HG03064 (cell line): Measurements from ENCODE around the gene GALNT12.

Experiments used
- ATAC-seq: cut with Tn5 transposase; IDR thresholded peaks from one replicate; pipeline ENCODE4 v1.9.1; 2021; ENCODE audit warnings: low read depth; ENCODE audit not compliant: unreplicated experiment

GALNT12 gene

GRCh38 chr9:98781588-98782383 lies 25.7 kb upstream of the GALNT12 start:
- no peak for ATAC-seq

DNA sequence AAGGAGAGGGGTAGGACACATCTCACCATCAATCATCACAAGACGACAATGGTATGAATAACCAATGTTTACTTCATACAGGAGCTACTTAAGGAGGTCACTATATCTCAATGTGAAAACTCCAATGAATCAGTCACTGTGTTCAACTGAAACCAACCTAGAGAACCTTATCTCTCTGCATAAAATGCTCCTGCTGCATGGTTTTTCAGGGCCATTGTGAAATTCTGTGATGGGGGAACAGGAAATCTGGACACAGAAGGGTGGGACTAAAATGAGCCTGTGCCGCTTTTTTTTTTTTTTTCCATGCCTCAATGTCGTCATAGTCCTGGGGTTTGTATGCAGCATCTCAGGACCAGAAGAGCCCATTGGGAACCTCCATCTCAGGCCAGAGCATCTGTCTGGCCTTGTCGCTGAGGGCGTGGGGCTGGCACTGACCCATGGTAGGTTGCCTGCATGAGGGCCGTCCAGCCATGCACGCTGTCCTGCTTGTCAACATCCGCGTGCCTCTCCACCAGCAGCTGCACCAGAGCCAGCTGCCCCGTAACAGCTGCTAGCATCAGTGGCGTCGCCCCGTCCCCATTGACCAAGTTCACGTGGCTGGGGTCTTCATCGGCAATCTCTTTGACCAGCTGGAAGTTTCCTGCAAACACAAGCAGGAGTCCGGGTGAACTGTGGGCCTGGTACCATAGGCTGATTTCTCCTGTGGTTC lies 23.8 kb upstream of the GALNT12 start:
- no peak for ATAC-seq

- ATAC-seq: no peak
Measured at GRCh38 chr9:98784831-98785806, 22.4 kb upstream of the GALNT12 start.

- no peak for ATAC-seq
Measured at GRCh38 chr9:98786750-98787510, 20.5 kb upstream of the GALNT12 start.

DNA sequence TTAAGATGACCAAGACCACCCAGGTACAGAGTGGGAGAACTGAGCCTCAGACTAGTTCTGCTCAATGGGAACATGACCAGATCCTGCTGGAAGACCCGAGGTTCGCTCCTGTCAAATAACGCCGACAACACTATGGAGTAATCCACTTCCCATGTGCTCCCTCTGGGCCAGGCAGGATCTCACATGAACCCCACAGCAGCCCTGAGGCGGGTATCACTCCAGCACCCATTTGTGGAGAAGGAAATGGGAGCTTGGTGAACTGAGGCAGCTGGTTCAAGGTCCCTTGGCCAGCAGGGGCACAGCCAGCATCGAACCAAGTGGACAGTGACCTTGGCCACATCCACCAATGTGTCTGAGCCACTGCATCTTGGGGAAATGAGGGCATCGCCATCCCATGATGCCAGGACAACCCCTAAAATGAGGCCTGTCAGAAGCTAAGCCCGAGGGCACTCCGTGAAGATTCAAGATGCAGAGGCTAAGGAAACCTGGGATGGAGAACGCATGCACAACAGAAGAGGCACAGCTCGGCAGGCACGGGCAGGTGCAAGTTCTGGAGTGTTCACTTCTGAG lies 19.6 kb upstream of the GALNT12 start:
- ATAC-seq: no peak

DNA sequence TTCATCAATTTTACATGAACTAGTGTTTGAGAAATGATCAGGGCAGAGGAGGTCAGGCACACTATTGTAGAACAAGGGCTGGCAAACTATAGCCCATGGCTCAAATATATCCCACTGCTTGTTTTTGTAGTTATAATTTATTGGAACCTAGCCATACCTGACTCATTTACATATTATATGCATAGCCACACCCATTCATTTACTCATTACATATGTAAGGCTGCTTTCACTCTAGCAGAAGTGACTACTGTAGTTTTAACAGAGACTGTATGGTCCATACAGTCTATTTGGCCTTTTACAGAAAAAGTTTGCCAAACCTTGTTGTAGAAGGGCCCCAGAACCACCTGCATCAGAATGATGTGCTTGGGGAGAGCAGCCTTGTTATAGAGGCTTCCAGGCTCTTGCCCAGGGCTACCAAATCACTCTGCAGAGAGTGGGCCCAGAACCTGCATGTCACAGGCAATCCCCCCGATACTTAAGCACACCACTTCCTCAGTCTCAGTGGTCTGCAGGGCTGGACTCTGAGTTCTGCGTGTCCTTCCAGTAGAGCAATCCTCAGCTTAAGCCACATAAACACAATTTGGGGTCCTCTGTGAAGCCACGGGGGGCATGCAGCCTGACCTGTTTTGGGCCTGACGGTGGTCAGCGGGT lies 17.9 kb upstream of the GALNT12 start:
- ATAC-seq: no peak

DNA sequence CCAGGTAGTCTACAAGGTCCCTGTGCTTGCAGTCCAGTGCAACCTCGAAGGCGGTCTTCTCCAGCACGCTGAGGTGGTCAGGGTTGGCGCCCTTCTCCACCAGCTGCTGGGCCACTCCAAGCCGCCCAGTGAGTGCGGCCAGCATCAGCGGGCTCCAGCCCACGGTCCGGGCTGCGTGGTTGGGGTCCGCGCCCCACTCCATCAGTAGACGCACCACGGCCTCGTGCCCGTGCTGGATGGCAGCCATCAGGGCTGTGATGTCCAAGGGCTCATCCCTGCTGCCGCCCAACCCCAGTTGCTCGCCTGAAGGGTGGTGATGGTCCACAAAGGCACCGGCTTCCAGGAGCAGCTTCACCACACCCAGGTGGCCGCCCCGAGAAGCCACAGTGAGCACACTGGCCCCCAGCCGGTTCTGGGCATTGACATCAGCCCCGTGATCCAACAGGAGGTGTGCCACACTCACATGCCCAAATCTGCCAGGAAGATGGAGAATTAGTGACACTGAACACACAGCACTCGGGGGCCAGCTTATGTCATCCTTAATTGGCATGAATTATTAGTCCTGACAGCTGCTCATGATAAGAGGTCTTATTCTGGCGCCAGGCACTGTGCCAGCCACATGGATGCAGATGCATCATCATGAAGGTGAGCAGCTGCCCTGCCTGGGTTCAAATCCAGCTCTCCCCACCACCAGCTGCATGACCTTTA lies 17.2 kb upstream of the GALNT12 start:
- no peak for ATAC-seq

DNA sequence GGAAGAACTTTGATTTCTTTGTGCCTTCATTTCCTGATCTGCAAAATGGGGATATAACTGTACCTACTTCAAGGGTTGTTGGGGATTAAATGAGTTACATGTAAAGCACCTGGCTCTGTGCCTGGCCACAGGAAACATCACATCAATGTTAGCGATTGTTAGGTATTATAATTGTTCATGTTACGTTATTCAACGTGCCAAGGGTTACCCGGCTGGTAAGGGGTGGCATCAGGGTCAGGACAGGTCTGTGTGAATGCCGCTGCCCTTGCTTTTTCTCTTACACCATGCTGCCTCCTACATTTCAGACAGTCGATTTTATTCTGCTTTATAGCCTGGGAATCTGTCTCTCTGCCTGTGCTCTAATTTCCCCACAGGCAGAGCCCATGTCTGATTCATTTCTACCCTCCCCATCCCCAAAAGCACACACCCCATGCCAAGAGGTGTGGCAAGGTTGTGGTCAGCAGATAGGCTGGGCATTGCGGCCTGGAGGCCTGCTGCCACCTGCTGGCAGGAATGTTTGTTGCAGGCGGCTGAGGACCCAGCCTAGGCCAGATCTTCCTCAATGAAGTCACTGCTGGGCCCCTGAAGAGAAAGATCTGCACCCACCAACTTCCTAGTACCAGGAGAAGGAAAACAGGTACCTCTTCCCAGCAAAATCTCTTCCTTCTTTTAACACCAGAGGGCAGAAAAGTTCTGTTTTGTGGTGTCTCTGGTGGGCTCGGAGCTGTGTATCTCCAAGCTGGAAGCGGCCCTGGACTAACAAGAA lies 16.4 kb upstream of the GALNT12 start:
- ATAC-seq: no peak

GRCh38 chr9:98791608-98792490 lies 15.6 kb upstream of the GALNT12 start:
- no peak for ATAC-seq

GRCh38 chr9:98793031-98793430 lies 14.4 kb upstream of the GALNT12 start:
- no peak for ATAC-seq

- ATAC-seq: no peak
Measured at GRCh38 chr9:98794802-98795201, 12.7 kb upstream of the GALNT12 start.

DNA sequence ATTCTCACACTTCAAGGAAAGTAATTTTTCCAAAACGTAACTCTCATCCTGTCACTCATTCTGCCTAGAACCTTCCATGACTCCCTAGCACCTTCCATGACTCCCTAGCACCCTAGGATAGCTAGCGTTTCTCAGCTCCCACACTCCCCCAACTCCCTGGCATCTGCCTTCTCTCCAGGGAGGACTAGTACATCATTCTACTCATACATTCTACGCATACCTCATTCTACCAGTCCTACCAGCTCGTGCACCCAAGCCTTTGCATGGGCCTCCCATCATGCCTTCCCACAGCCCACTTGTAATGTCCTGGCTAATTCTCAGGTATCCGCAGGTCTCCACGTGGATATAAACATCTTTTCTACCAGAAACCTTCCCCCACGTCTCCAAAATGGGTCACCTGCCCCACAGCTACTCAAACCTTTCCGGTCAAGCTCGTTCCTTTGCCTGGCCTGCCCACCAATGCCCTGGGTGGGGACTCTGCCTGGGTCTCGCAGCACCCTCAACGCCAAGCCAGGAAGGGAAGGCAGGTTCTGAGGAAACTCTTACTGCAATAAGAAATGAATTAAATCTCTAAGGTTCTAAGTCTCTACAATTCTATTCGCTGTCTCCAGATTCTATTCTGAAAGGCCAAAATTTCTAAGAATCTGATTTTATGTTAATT lies 12.0 kb upstream of the GALNT12 start:
- ATAC-seq: no peak

GRCh38 chr9:98795970-98796363 lies 11.5 kb upstream of the GALNT12 start:
- peak; percentile 39 for ATAC-seq

- peak; percentile 88 for ATAC-seq
Measured at GRCh38 chr9:98796364-98797101, 10.9 kb upstream of the GALNT12 start, which contains the start of gene ANKS6. TSS of gene ANKS6 (minus strand) at chr9:98796555. CDS start at chr9:98796491, 64 bp downstream.

DNA sequence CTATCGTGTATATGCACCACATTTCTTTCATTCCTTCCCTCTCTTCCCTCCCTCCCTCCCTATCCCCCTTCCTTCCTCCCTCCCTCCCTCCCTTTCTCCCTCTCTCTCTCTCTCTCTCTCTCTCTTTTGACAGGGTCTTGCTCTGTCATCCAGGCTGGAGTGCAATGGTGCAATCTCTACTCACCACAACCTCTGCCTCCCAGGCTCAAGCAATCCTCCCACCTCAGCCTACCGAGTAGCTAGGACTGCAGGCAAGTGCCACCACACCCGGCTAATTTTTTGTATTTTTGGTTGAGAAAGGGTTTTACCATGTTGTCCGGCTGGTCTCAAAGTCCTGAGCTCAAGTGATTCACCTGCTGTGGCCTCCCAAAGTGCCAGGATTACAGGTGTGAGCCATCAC lies 10.0 kb upstream of the GALNT12 start:
- no peak for ATAC-seq

DNA sequence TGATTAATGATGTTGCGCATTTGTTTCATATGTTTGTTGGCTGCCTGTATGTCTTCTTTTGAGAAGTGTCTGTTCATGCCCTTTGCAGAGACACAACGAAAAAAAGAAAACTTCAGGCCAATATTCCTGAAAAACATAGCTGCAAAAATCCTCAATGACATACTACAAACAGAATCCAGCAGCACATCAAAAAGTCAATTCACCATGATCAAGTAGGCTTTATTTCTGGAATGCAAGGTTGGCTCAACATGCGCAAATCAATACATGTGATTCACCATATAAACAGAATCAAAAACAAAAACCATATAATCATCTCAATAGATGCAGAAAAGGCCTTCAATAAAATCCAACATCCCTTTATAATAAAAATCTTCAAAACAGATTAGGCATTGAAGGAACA lies 9.2 kb upstream of the GALNT12 start:
- no peak for ATAC-seq
